Measurements from ENCODE around the gene SORD. TPM values are rescaled to one million over a fixed set of nuclear protein-coding genes. Genes with fewer than 3 reads are reported as not detected.
A peak's percentile ranks its signal among the peaks of the same experiment; 100 is the strongest.
"Not testable (repeated sequence)": the region's sequence is repeated elsewhere in the genome, so short reads cannot be mapped to it uniquely, and the experiment has no call there.

Gene SORD
- total and polyA plus RNA-seq, 7 donors: 2.7 to 8.9 (median 5.2) TPM

- Histone ChIP-seq H3K9me3 (no peaks in the 10 kb centered on the region), H3K36me3 (ENCODE audit: insufficient read depth in 1 of 2, low read depth in 1 of 2) (no peaks in the 10 kb centered on the region), H3K4me1 (no peaks in the 10 kb centered on the region), H3K27ac (no peak overlapping the region), H3K27me3 (ENCODE audit: insufficient read depth in 3 of 3, low read length in 2 of 3) (no peaks in the 10 kb centered on the region), H3K4me3 (no peak overlapping the region)
- no peak for DNase-seq
- intact Hi-C loops (cut with DNase I): loop anchor here in 1 of 2 donors (10.0 kb wide), 1 partner anchor 66 kb away; no protein-coding TSS in a partner anchor
- no peak for ATAC-seq
- TF ChIP-seq CTCF (IDR thresholded peaks at IDR 0.05): no peak
- WGBS, 3 donors: 79 to 89% (median 84%) methylated on average over 3 of the region's 3 CpGs
Measured at GRCh38 chr15:45030743-45031142, 7.7 kb downstream of the SORD start.

- not testable (repeated sequence) for H3K27ac ChIP-seq; H3K4me1 ChIP-seq; H3K27me3 ChIP-seq (ENCODE audit: insufficient read depth in 3 of 3, low read length in 2 of 3); ATAC-seq; DNase-seq; H3K4me3 ChIP-seq; H3K9me3 ChIP-seq; H3K36me3 ChIP-seq (ENCODE audit: insufficient read depth in 1 of 2, low read depth in 1 of 2)
- 94 to 100% (median 100%) methylated on average over 1 to 2 of the region's 4 CpGs for WGBS, 3 donors
- intact Hi-C loops (cut with DNase I): loop anchor here in 1 of 2 donors (10.0 kb wide), 1 partner anchor 67 kb away; no protein-coding TSS in a partner anchor
Measured at GRCh38 chr15:45031522-45032028, 8.6 kb downstream of the SORD start.

GRCh38 chr15:45032501-45032900 lies 9.5 kb downstream of the SORD start:
- intact Hi-C loops (cut with DNase I): loop anchor here in 1 of 2 donors (10.0 kb wide), 1 partner anchor 68 kb away; no protein-coding TSS in a partner anchor
- not testable (repeated sequence) for H3K9me3 ChIP-seq; H3K4me1 ChIP-seq; H3K36me3 ChIP-seq (ENCODE audit: insufficient read depth in 1 of 2, low read depth in 1 of 2); DNase-seq; H3K4me3 ChIP-seq; H3K27ac ChIP-seq; H3K27me3 ChIP-seq (ENCODE audit: insufficient read depth in 3 of 3, low read length in 2 of 3); ATAC-seq
- 90 to 100% methylated on average over 1 to 2 of the region's 2 CpGs; no CpG with 5 or more reads in 1 of the 3 donors for WGBS, 3 donors

GRCh38 chr15:45034087-45034486 lies 11.1 kb downstream of the SORD start:
- intact Hi-C loops (cut with DNase I): loop anchor here in 1 of 2 donors (10.0 kb wide), 1 partner anchor 69 kb away; no protein-coding TSS in a partner anchor
- H3K27me3 ChIP-seq (ENCODE audit: insufficient read depth in 3 of 3, low read length in 2 of 3); H3K9me3 ChIP-seq; DNase-seq; H3K36me3 ChIP-seq (ENCODE audit: insufficient read depth in 1 of 2, low read depth in 1 of 2); ATAC-seq; H3K4me1 ChIP-seq; H3K27ac ChIP-seq; H3K4me3 ChIP-seq: not testable (repeated sequence)
- 86 to 90% (median 90%) methylated on average over 4 of the region's 4 CpGs for WGBS, 3 donors

- not testable (repeated sequence) for H3K4me1 ChIP-seq; H3K4me3 ChIP-seq; H3K36me3 ChIP-seq (ENCODE audit: insufficient read depth in 1 of 2, low read depth in 1 of 2); ATAC-seq; H3K27ac ChIP-seq; H3K9me3 ChIP-seq; DNase-seq; H3K27me3 ChIP-seq (ENCODE audit: insufficient read depth in 3 of 3, low read length in 2 of 3)
- 96 to 98% (median 97%) methylated on average over 40 to 56 of the region's 56 CpGs for WGBS, 3 donors
- intact Hi-C loops (cut with DNase I): loop anchor here (5.0 to 10.0 kb wide), 3 partner anchors 67 to 182 kb away; no protein-coding TSS in a partner anchor
Measured at GRCh38 chr15:45034600-45035375, 11.8 kb downstream of the SORD start.

- not testable (repeated sequence) for H3K27ac ChIP-seq; H3K4me3 ChIP-seq; H3K36me3 ChIP-seq (ENCODE audit: insufficient read depth in 1 of 2, low read depth in 1 of 2); H3K27me3 ChIP-seq (ENCODE audit: insufficient read depth in 3 of 3, low read length in 2 of 3); H3K4me1 ChIP-seq; H3K9me3 ChIP-seq
- peak; percentile 86 for TF ChIP-seq CTCF (IDR thresholded peaks at IDR 0.05)
- ATAC-seq (peak; percentile 88 to 93 (median 90)), DNase-seq (peak; percentile 58 to 77)
- intact Hi-C loops (cut with DNase I): loop anchor here (5.0 to 10.0 kb wide), 3 partner anchors 70 to 185 kb away; no protein-coding TSS in a partner anchor
- 22 to 31% (median 23%) methylated on average over 6 of the region's 6 CpGs for WGBS, 3 donors
Measured at GRCh38 chr15:45036812-45037781, 14.1 kb downstream of the SORD start.

Measured in psoas muscle (tissue), 8 donors.